ENCODE measurements around the gene STK35. TPM values are rescaled to one million over a fixed set of nuclear protein-coding genes. Genes with fewer than 3 reads are reported as not detected.
A peak's percentile ranks its signal among the peaks of the same experiment; 100 is the strongest.

STK35 gene
- total RNA-seq (2014; rRNA removed; shearing (Covaris generic)), result 21.8 and 23.5 TPM in 2 replicates
- 18.5 and 25.6 TPM in 2 replicates for polyA plus RNA-seq (2014; cell fraction: nucleus; rRNA removed)

DNA sequence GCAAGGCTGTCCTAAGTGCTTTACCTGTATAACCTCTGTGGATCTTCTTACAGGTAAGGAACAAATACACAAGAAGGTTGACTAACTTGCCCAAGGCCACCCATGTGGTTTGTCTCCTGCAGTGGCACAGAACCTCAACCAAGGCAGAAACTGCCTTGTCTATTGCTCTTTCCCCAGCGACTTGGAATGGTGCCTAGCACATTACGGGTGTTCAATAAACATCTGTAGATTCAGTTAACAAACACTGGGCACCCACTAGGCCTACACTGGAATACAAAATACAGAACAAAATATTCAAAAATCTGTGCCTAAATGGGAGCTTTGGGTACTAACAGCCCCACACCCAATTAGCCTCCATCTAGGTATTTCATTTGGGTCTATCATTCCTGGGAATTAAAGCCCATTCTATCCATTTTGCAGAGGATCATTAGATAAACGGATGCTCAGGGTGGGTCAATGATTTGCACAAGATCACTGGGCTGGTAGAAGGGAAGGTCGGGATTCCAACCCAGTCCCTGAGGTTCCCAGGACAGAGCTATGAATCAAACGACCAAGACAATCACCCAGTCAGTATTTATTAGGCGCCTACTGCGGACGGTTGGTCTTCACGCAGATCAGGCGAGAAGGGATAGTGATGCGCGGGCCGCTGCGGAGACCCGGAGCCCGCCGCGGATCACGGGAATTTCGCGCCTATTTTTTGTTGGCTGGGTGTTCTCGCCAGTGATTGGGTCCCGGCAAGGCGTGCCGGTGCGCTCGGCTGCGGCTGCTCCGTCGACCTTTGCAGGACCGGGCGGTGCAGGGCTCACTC is at the start of gene STK35:
TSS of gene STK35 (plus strand) at position 771 of the 808 bp plus-strand sequence. CDS start 55 bp downstream, outside the sequence.
- peak; percentile 56 for DNase-seq (ENCODE audit: extremely low read depth, low read depth)

DNA sequence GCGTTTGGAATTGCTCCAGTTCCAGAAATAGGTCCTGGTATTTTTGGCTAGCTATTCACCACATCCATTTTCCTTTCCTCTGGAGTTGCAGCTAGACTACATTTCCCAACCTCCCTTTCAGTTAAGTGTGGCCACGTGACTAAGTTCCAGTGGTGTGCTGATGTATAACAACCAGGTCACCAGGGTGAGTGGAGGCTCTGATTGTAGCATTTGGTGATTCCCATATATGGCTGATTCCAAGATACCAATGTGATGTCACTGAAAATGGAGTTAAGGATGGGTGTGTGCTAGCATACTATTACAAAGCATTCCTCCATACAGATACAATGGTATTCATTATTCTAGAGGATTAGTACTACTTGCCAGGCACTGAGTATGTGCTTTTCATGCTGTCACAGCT is 49.7 kb upstream of the STK35 start:
- DNase-seq (ENCODE audit: extremely low read depth, low read depth), result no peak

DNA sequence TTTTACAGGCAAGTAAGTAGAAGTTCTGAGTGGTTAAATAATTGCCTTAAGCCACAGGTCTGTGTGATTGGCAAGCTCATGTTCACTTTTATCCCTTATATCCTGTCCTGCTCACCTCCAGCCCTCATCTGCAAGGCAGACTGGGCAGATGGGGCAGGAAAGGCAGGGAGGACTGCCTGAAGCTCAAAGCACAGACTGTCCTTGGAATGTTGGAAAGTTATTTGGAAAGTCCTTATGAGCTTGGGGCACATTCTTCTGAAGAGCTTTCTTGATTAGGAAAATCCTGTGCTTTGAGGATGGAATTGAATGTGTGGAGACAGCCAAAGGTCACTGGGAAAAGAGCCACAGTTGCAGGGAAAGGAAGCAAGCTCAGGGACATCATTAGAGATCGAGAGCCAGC is 48.9 kb upstream of the STK35 start:
- no peak for DNase-seq (ENCODE audit: extremely low read depth, low read depth)

DNA sequence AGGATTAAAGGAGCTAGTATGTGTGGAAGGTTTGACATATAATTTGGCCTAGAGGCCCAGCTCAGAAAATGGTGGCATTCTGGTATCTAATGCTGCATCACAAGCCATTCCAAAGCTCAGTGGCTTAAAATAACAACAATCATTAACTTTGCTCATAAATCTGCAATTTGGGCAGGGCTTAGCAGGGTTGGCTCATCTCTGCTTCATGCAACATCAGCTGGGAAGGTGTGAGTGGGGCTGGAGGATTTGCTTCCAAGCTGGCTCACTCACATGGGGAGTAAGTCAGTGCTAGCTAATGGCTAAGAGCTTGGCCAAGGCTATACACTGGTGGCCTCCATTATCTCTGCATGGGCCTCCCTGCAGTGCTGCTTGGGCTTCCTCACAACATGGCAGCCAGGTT is 48.0 kb upstream of the STK35 start:
- DNase-seq (ENCODE audit: extremely low read depth, low read depth), result no peak

DNA sequence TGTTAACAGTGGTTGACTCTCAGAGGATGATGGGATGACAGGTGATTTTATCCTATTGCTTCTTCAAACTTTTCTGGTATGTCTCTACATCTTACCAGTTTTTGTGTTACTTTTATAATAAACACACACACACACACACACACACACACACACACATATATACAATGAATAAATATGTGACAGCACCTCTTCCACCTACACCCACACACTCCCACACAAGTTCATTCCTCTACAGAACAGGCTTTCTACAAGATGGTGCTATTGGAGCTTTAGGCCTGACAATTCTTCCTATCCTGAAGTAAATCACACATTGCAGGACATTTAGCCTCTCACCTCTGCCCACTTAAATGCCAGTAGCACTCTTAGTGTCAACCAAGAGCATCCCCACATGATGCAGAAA is 46.7 kb upstream of the STK35 start:
- no peak for DNase-seq (ENCODE audit: extremely low read depth, low read depth)

DNA sequence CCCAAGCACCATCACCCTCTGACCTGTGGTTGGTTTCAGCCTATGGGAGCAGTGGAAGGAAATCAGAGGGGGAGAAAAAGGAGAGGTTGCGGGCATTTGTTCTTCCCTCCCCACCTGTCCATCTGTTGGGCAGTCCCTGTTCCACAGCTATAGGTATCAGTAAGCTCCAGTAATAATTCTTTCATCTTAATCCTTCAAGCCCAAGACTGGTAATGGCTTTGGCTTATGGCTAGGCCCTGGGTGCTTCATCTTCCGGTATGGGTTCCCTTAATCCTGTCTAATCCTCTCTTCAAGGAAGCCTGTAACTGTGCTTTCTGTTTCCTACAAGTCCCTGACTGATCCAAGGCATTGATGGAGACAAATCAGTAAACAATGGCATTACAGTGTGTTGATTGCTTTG is 42.2 kb upstream of the STK35 start:
- DNase-seq (ENCODE audit: extremely low read depth, low read depth), result no peak

DNA sequence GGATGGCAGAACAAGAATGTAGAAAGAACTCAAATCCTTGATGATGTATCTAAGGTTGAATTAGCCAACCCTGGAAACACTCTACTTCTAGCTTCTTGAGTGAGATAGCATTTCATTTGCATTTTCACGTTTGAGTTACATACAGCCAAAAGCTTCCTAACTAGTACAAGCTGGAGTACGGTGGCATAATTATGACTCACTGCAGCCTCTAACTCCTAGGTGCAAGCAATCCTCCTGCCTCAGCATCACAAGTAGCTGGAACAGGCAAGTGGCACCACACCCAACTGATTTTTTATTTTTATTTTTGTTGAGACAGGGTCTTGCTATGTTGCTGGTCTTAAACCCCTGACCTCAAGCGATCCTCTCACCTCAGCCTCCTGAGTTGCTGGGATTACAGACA is 36.5 kb upstream of the STK35 start:
- no peak for DNase-seq (ENCODE audit: extremely low read depth, low read depth)

DNA sequence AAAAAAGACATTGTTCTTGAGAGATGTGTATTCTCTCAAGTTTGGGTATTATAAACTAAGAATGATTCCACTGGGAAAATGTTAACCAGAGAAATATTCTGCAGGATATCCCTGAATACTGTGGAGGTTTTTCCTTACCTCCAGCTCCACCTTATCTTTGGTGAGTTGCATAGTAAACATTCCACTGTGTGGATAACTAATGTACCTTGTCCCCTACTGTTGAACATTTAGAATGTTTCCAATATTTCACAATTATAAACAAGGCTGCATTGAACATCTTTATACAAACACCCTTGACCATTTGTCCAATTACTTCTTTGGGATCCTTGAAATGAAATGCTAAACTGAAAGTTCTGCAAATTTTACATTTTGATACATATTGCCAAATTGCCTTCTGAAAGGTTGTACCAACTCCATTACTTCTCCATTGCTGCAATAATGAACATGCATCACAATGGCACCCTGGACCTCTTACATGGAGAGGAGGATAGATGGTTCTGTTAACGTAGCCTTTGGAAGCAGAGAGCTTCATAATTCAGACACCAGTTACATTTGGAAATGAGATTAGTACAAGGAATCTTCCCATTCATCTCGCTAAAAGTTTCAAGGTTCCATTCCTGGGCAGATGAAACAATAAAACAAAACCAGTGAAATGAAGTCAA is 35.0 kb upstream of the STK35 start:
- no peak for DNase-seq (ENCODE audit: extremely low read depth, low read depth)

DNA sequence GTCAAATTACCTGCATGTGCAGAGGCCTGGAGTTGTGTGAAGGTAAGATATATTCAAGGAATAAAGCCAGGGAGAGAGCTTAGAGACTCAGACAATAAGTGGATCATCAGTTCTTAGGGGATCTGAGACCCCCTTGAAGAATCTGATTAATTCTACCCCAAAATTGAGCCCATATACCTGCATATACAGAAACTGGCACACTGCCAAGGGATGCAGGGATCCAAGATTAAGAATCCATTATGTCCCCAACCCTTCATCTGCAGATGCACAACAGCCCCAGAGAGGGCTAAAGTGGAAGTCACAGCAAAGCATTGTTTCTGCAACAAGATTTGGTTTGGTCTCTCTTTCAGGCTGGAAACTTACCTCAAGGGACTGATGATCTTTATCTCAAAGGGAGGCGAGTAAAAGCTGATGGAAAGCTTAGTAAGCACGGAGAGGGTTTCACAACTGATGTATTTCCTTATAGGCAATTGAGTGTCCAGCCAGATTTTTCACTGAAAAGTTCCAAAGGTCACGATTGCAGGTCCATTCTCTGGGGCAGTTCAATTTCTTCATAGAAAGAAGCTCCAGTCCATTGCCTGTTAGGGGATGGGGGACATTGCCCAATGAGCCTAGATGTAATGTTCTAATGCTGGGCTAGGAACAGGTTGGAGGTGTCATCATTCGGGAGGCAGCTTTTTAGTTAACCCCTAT is 20.9 kb upstream of the STK35 start:
- DNase-seq (ENCODE audit: extremely low read depth, low read depth), result no peak

DNA sequence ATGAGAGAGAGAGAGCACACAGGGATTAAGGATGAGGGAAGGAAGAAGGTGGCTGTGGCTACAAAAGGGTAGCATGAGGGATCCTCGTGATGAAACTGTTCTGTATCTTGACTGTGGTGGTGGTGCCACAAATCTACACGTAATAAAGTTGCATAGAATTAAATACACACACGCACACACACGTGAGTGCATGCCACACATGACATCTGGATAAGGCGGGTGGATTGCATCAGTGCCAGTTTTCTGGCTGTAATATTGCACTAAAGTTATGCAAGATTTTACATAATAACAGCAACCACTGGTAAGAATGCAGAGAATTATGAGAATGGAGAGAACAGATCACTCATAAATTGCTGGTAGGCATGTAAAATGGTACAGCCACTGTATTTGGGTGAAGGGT is 16.9 kb upstream of the STK35 start:
- DNase-seq (ENCODE audit: extremely low read depth, low read depth), result no peak

DNA sequence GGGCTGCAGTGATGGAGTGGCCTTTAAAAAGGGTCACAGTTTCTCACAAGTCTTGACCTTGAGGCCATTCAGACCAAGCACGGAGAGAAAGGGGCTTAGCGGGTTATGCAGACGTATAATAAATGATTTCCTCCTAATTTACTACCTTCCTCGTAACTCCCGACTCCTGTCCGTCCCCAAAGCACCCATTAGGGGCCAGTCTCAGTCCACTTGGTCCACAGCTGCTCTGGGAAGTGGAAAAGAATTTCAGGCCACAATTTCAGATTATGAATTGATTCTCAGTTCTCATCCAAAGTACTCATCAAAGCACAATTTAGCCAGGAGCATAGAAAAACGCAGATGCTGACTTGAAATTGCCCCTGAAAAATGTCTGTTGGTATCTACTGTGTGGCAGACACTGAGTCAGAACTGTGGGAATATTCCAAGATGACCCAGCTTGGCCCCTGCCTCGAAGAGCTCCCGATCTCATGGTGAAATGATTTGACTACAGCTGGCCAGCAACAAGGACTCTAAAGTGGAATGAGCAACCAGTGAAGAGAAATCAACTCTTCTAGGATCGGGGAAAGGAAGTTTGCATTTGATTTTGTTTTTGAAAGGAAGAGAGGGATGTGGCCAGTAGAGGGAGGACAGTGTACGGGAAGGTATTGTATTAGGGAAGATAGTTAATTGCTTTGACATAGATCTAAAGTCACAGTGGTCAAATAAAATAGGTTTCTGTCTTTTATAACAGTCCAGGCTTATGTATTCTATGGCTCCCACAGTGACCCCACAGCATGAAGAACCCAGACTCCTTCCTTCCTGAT is 15.2 kb upstream of the STK35 start:
- no peak for DNase-seq (ENCODE audit: extremely low read depth, low read depth)

DNA sequence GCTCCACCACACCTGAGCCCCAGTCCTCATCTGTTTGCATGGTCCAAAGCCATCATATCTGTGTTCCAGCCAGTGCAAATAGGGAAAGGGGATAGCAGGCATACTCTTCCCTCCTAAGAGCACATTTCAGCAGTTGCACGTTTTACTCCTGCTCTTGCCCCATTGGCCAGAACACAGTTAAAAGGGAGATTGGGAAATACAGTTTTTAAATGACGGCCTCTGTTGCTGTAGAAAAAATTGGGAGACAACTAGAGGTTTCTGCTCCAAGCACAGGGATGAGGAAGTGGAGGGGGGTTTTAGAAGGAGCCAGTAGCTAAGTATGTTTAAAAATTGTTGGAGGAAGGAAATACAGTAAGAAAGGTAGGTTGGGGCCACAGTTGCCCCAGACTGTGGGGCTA is 14.6 kb upstream of the STK35 start:
- DNase-seq (ENCODE audit: extremely low read depth, low read depth), result no peak

DNA sequence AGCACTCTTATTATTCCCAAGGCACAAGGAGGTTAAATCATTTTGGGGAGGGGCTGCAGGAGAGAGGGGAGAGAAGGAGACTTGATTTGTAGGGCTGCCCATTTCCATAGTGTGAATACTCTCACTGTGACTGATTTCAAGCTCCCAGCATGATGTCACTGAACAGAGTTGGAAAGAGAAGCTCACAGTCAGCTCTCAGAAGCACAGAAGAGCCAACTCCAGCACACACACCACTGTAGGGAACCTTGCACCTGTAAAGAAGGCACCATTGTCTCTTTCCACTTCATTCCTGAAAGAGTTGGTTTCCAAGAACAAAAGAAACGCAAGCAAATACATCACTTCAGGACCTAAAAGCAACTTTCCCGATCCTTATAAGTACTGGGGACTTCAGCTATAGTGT is 12.7 kb upstream of the STK35 start:
- no peak for DNase-seq (ENCODE audit: extremely low read depth, low read depth)

DNA sequence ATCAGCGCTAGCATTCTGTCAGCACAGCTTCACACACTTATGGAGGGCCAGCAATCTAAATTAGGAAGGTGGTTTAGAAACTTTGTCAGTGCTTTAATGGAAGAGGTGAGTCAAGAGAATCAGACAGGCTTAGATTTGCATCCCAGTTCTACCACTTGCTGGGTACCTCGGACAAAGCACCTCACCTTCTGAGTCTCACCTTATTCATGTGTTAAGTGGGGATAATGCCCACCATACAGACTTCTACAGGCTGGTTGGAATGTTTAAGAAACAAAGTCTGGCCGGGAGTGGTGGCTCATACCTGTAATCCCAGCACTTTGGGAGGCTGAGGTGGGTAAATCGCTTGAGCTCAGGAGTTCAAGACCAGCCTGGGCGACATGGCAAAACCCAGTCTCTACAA is 12.2 kb upstream of the STK35 start:
- no peak for DNase-seq (ENCODE audit: extremely low read depth, low read depth)

DNA sequence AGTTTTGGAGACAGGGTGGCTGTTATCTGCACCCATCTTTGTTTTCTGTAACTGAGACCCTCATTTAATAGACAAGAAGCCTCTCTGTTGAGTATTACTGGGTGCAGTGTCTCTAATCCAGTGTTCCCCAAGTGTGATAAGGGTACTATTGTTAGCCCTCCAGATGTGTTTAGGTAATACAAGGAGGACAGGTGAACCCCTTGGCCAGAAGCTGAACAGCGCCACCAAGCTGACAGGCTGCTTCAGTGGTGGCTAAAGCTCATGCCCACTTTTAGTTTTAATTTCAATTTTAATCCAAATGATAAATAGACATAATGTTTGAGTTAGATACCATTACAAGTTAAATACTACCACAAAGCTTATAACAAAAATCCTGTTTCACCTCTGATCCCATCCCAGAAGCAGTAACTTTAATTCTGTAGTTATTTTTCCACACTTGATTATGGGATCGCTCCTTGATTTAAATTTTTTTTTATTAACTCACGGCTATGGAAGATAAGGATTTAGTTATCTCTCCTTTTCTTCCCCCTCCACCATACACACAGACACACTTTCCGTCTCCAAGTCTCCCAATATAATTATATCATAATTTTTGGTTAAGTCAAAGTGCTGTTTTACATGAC is 8.4 kb upstream of the STK35 start:
- peak; percentile 18 for DNase-seq (ENCODE audit: extremely low read depth, low read depth)

DNA sequence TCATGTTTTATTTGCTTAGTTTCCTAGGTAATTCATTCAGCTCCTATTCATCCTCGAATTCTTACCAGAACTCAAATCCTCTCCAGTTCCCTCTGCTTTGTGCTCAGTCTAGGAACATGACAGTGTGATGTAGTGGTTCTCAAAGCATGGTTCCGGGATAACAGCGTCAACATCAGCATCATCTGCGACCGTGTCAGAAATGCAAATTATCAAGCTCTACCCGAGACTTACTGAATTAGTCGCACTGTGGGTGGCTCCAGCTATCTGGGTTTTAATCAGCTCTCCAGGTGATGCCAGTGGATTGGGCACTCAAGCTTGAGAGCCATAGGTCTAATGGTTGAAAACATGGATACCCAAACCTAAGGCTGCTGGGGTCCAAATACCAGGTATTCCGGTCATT is 7.7 kb upstream of the STK35 start:
- no peak for DNase-seq (ENCODE audit: extremely low read depth, low read depth)

DNA sequence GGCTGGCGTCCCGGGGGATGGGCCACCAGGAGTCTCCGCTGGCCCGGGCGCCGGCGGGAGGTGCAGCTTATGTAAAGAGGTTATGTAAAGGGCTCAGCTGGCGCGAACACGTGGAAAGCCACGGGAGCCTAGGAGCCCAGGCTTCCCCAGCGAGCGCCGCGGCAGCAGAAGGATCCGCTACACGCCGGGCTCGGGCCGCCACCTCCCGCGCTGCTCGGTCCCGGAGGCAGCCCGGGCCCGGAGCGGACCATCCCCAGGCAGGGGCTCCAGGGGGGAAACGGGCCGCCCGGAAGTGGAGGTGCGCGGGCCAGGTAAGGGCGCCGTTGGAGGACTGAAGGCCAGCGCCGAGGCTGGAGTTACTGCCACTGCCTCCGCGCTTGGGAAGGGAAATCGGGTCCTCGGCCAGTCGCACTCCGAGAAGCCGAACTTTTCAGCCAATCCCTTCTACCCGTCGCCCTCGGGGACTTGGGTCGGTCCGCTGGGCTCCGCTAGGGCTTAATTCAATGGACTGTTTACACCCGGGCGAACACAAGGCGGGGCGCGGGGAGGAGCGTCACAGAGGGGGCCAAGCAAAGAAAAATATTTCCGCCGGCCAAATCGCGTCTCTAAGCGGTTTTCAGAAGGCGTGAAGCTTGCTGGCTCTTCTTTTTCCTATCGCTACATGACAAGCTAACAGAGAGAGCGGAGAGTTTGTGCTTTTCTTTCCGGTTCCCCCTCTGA is 398 bp downstream of the STK35 start:
- DNase-seq (ENCODE audit: extremely low read depth, low read depth), result peak; percentile 91

DNA sequence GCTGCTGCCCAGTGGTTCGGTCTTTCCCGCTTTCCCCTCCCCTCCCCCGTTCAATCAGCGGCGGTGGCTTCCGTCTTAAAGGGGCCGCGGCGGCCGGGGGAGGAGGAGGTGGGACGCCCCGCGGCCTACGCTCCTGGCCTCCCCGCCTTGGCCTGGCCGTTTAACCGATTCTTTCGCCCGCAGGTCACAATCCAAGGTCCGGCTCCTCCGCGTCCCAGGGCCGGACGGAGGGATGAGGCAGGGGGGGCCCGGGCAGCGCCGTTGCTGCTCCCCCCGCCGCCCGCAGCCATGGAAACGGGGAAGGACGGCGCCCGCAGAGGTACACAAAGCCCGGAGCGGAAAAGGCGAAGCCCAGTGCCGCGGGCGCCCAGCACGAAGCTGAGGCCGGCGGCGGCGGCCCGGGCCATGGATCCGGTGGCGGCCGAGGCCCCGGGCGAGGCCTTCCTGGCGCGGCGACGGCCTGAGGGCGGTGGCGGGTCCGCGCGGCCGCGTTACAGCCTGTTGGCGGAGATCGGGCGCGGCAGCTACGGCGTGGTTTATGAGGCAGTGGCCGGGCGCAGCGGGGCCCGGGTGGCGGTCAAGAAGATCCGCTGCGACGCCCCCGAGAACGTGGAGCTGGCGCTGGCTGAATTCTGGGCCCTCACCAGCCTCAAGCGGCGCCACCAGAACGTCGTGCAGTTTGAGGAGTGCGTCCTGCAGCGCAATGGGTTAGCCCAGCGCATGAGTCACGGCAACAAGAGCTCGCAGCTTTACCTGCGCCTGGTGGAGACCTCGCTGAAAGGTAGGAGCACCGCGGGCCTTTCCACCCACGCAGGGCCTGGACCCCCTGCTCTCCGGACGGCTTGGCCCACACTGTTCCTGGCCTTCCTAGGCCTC is 1.2 kb downstream of the STK35 start:
- peak; percentile 78 for DNase-seq (ENCODE audit: extremely low read depth, low read depth)
